Mononuclear cell (primary cell): ENCODE measurements around the gene ALK. TPM values are rescaled to one million over a fixed set of nuclear protein-coding genes. Genes with fewer than 3 reads are reported as not detected.

Experiments
- H3K27me3 ChIP-seq: 2 replicates; pipeline ENCODE4 v1.6.0; 2011; ENCODE audit warnings: low read length, control low read depth; ENCODE audit not compliant: insufficient read depth
- H3K4me1 ChIP-seq: 2 replicates; pipeline ENCODE4 v1.5.1; 2011; ENCODE audit warnings: mild to moderate bottlenecking, low read length, control low read depth; ENCODE audit not compliant: insufficient read depth
- H3K4me3 ChIP-seq: 2 replicates; pipeline ENCODE4 v1.5.1; 2011; ENCODE audit warnings: mild to moderate bottlenecking, low read length, moderate library complexity
- H3K9me3 ChIP-seq: 2 replicates; pipeline ENCODE4 v1.5.1; 2011; ENCODE audit warnings: low read depth, mild to moderate bottlenecking, control low read depth, low read length
- total RNA-seq: library from RNA; depleted of rRNA; stranded (reverse); fragments of >200 nt; gene quantifications from one replicate; pipeline ENCODE4 v1.2.3, GENCODE V29; 2012

Gene ALK
- total RNA-seq, 1 donor: not detected

DNA sequence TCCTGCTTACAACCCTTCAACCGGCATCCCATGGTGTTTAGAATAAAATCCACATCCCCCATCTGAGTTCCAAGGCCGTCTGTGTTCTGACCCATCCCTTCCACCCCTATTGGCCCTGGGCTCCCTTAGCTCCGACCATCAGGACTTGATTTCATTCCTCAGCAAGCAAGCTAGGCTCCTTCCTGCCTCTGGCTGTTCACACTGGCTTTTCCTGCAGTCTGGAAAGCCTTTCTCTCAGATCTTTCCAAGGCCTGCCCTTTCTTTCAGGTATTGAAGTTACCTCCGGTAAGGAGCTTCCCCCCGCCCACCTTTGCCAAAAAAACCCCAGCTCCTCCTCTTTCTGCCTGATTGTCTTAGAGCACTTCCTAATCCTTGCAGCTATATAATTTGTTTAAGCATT, 719.4 kb downstream of the ALK start:
- Histone ChIP-seq H3K27me3 (no peaks in the 10 kb centered on the region), H3K4me1 (no peaks in the 10 kb centered on the region), H3K4me3 (no peak overlapping the region), H3K9me3 (no peaks in the 10 kb centered on the region)

DNA sequence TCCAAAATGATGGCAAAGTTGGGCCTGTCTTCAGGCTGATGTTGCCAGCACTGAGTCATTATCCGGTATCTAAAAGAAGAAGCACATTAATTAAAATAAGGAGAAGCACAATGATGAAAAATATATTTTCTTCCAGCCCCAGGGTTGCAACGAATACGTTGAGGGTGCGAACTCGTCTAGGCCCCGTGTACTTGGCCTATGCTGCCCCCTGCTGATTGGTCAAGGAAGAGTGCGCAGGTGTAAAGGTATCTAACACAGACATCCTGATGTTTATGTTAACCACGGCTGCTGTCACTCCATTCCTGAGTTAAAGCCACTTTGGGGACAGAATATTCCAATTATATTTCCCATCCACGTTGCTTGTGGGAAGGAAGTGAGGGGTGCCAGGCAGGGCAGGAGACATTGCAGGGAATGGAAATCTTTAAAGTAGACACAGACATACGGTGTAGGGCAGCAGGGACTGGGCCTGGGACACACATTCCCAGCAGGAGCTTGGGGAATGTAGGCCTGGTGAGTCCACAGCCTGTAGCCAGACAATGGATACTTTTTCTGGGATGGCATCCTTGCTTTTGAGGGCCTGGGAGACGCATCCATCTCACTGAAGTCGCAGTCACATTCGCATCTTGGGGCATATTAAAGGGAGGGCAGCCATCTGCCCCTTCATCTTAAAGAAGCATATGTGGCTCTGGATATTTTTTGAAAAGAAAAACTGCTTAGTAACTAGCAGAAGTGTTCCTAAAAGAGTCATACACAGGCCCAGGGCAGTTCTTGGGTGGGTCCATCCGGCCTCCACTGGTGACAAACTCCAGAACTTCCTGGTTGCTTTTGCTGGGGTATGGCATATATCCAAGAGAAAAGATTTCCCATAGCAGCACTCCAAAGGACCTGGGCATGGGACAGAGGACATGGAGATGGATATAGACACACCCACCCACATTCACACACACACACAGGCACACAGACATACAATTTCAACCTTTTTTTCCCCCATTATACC, 724.3 kb downstream of the ALK start:
- Histone ChIP-seq H3K4me1 (no peaks in the 10 kb centered on the region), H3K4me3 (no peak overlapping the region), H3K27me3 (no peaks in the 10 kb centered on the region), H3K9me3 (no peaks in the 10 kb centered on the region)

- Histone ChIP-seq H3K9me3 (no peaks in the 10 kb centered on the region), H3K4me1 (no peaks in the 10 kb centered on the region), H3K27me3 (no peaks in the 10 kb centered on the region), H3K4me3 (no peak overlapping the region)
These were observed 725.6 kb downstream of the ALK start for GRCh38 chr2:29195796-29196195.

- Histone ChIP-seq H3K27me3 (no peaks in the 10 kb centered on the region), H3K4me3 (no peak overlapping the region), H3K4me1 (no peaks in the 10 kb centered on the region), H3K9me3 (no peaks in the 10 kb centered on the region)
These were observed 727.7 kb downstream of the ALK start for GRCh38 chr2:29193681-29194080.

DNA sequence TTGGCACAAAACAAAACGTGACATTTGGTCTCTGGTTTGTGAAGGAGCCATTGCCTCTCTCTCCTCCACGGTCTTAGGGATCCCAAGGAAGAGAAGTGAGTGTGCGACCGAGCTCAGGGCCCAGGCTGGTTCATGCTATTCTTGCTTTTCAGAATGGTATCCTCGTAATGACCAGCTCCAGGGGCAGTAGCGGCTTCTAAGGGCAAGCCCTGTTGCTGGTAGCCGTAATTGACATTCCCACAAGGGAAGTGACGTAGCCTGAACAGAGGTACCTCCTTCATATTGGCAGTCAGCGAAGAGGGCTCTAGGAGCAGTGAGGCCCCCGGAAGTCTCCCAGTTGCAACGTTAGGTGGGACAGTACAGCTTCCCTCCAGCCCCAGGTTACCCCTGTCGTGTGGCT, 728.3 kb downstream of the ALK start:
- H3K4me3 ChIP-seq: no peak overlapping the region
- no peaks in the 10 kb centered on the region for H3K27me3 ChIP-seq

GRCh38 chr2:29192526-29192925, 728.9 kb downstream of the ALK start:
- H3K9me3 ChIP-seq: no peaks in the 10 kb centered on the region
- no peaks in the 10 kb centered on the region for H3K4me1 ChIP-seq
- no peak overlapping the region for H3K4me3 ChIP-seq
- no peaks in the 10 kb centered on the region for H3K27me3 ChIP-seq

More for the DNA sequence above, 728.3 kb downstream of the ALK start:
- Histone ChIP-seq H3K4me1 (no peaks in the 10 kb centered on the region), H3K9me3 (no peaks in the 10 kb centered on the region)

- Histone ChIP-seq H3K4me3 (no peak overlapping the region), H3K9me3 (no peaks in the 10 kb centered on the region), H3K4me1 (no peaks in the 10 kb centered on the region), H3K27me3 (no peaks in the 10 kb centered on the region)
These were observed 729.6 kb downstream of the ALK start for GRCh38 chr2:29191817-29192216.

DNA sequence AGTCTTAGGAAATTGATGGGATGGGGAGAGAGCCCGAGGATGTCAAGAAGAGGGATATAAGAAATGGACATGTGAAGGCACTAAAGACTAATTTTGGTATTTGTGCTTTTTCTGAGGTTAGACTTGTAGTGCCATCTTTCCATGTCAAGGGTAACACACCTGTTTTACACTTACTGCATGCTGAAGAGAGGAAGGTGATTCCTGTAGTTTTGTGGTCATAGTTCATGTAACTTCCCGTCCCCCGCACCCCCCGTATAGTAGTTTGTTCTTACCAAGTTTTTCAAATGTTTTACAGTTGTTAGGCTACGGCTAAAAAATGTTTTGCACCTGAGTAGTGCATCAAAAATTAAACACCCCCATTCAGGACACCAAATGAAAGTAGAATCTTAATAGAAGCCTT, 732.3 kb downstream of the ALK start:
- Histone ChIP-seq H3K27me3 (no peaks in the 10 kb centered on the region), H3K9me3 (no peaks in the 10 kb centered on the region), H3K4me3 (no peak overlapping the region), H3K4me1 (no peaks in the 10 kb centered on the region)

GRCh38 chr2:29187926-29188325, 733.5 kb downstream of the ALK start:
- H3K4me1 ChIP-seq: no peaks in the 10 kb centered on the region
- H3K4me3 ChIP-seq: no peak overlapping the region
- H3K9me3 ChIP-seq: no peaks in the 10 kb centered on the region
- H3K27me3 ChIP-seq: no peaks in the 10 kb centered on the region

- no peaks in the 10 kb centered on the region for H3K9me3 ChIP-seq
- no peaks in the 10 kb centered on the region for H3K4me1 ChIP-seq
- H3K27me3 ChIP-seq: no peaks in the 10 kb centered on the region
- H3K4me3 ChIP-seq: no peak overlapping the region
These were observed 734.6 kb downstream of the ALK start for GRCh38 chr2:29186817-29187216.

DNA sequence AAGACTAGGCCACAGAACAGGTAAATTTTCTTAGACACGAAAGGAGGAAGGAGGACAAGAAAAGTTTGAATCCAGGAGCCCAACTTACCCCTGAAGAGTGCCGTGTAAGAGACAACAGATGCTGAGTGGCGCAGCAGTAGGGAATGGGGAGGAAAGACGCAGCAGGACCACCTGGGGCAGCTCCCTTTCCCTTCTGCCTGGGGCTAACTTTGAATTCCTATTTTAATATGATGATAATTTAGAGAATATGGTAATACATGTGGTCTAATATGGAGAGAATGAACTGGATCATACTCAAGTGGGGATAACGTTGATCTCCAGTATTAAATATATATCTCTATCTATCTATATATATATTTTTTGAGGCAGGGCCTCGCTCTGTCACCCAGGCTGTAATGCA, 736.9 kb downstream of the ALK start:
- Histone ChIP-seq H3K9me3 (no peaks in the 10 kb centered on the region), H3K4me1 (no peaks in the 10 kb centered on the region), H3K4me3 (no peak overlapping the region), H3K27me3 (no peaks in the 10 kb centered on the region)

DNA sequence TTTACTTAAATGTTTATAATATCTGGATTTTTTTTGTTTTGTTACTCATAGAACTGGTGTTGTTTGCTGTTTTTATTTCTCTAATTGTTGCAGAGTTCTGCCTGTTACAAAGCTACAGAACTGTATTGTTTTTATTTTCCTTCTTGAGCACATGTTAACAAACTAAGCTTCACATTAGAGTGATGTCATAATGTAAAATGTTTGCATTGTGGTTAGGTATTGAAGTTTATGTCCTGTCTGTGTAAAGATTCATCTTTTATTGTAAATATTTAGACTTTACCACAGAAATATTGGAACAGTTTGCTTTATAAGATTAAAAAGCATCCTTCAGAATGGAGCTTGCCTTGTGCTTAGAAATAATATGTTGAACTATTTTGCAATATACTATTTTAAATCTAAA, 738.5 kb downstream of the ALK start:
- Histone ChIP-seq H3K4me3 (no peak overlapping the region), H3K9me3 (no peaks in the 10 kb centered on the region), H3K27me3 (no peaks in the 10 kb centered on the region), H3K4me1 (no peaks in the 10 kb centered on the region)

DNA sequence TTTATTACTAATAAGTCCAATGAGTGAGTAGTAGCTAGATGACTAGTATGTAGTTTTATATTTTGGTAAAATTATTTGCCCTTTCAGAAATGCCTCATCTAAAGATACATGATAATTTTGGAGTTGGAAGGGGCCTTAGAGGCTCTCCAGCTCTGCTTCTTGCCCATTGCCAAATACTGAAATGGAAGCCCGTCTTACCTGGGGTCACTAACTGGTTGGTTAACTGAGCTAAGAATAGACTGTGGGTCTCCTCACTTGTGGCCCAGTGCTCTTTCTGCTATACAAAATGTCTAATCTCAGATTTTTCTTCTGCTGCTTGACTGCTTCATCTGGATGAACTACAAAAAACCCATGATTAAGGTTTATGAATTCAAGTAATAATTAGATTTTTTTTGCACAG, 739.1 kb downstream of the ALK start:
- no peaks in the 10 kb centered on the region for H3K4me1 ChIP-seq
- no peaks in the 10 kb centered on the region for H3K27me3 ChIP-seq
- H3K9me3 ChIP-seq: no peaks in the 10 kb centered on the region
- no peak overlapping the region for H3K4me3 ChIP-seq

DNA sequence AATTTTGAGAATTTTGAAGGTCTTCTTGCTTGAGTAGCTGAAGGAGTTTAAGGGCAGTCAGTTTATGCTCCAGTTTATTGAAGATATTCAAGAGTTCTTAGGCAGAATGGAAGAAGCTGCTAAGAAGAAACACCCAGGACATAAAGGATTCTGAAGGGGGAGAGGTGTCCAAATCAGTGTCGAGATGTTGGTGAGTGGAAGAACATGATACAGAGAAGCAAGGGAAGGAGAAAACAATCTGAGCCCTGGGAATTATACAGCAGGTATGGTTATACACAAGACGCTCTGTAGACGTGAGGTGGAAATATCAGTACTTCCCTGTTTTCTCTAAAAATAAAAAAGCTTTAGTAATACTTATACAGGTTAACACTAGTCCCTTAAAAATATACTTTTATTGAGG, 746.0 kb downstream of the ALK start:
- Histone ChIP-seq H3K4me1 (no peaks in the 10 kb centered on the region), H3K9me3 (no peaks in the 10 kb centered on the region), H3K27me3 (no peaks in the 10 kb centered on the region)

DNA sequence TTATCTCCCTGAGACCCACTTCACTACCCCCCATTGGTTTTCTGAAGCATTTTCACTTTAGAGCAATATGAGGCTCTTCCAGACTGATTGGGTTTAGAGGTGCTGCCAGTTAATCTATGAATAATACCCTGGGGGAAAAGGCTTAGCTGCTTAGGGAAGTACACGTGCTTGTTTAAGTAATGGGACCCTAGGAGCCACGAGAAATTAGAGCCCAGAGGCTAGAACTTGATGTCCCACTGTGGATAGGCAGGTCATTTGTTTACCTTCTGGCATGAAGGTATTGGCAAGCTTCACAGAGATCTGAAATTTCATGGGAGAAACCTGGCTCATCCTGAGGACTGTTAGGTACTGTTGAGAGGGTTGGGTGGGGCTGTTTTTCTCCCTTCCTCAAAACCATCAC, 746.4 kb downstream of the ALK start:
- no peak overlapping the region for H3K4me3 ChIP-seq

More for the DNA sequence above, 746.0 kb downstream of the ALK start:
- no peak overlapping the region for H3K4me3 ChIP-seq

More for the DNA sequence above, 746.4 kb downstream of the ALK start:
- no peaks in the 10 kb centered on the region for H3K27me3 ChIP-seq
- no peaks in the 10 kb centered on the region for H3K4me1 ChIP-seq
- H3K9me3 ChIP-seq: no peaks in the 10 kb centered on the region
